ENCODE results near the gene PWWP2B.

- no peak for TF ChIP-seq USF1 (IDR thresholded peaks at IDR 0.05)
- no peak for TF ChIP-seq YY1 (IDR thresholded peaks at IDR 0.05; ENCODE audit: low read depth)
- TF ChIP-seq MAX (IDR thresholded peaks at IDR 0.05): no peak
Observed at GRCh38 chr10:132381741-132382140, 15.3 kb upstream of the PWWP2B start.

Measured in Ishikawa (cell line).